Gastroesophageal sphincter (tissue), 3 donors: ENCODE results near the gene APOD.

Source experiments
- CTCF ChIP-seq, 4 experiments: fragments of 200-600 bp in 2 of 4; fragments of 450-650 bp in 2 of 4; sonication (generic) in 1 of 4; IDR thresholded peaks; one replicate each; pipeline ENCODE4 v1.5.1; 2017 to 2019; ENCODE audit warnings: antibody characterized with exemption in 4 of 4, mild to moderate bottlenecking in 2 of 4, moderate library complexity in 2 of 4
- EP300 ChIP-seq: sonication (generic); formaldehyde crosslinking; IDR thresholded peaks from one replicate; pipeline ENCODE4 v1.6.1; 2017; ENCODE audit warnings: antibody characterized with exemption, mild to moderate bottlenecking
- POLR2A ChIP-seq, 2 donors: fragments of 450-650 bp; IDR thresholded peaks; one replicate each; pipeline ENCODE4 v1.6.1; 2017; ENCODE audit warnings: antibody characterized with exemption in 2 of 2, mild to moderate bottlenecking in 2 of 2, moderate library complexity in 1 of 2
- POLR2AphosphoS5 ChIP-seq: sonication (generic); formaldehyde crosslinking; IDR thresholded peaks from one replicate; pipeline ENCODE4 v1.6.1; 2017; ENCODE audit warnings: antibody characterized with exemption

GRCh38 chr3:195591852-195592251 is 8.1 kb upstream of the APOD start:
- no peak for TF ChIP-seq CTCF (IDR thresholded peaks at IDR 0.05)
- TF ChIP-seq POLR2A (IDR thresholded peaks at IDR 0.05) = no peak
- TF ChIP-seq EP300 = no peak
- TF ChIP-seq POLR2AphosphoS5 = peak; percentile 22
